Spleen (tissue), 11 donors: Measurements from ENCODE around the gene OTOS. TPM values are rescaled to one million over a fixed set of nuclear protein-coding genes. Genes with fewer than 3 reads are reported as not detected.

Experiments used
- DNase-seq: peaks from one replicate; pipeline ENCODE4 v3.0.0-alpha.2; 2020
- H3K27ac ChIP-seq, 8 donors: fragments of 200-600 bp; sonication (generic) in 7 of 8; 1 replicate in 4 of 8; 2 replicates in 4 of 8; pipeline versions ENCODE4 v1.5.0 to v1.8.0; 2016 to 2021; ENCODE audit warnings: inconsistent platforms in 4 of 8, mild to moderate bottlenecking in 4 of 8, moderate library complexity in 1 of 8
- H3K27me3 ChIP-seq, 7 donors: fragments of 200-600 bp; sonication (generic) in 6 of 7; replicated peaks in 1 of 7; 1 replicate in 4 of 7; 2 replicates in 3 of 7; pipeline versions ENCODE4 v1.5.0 to v1.8.0; 2016 to 2021; ENCODE audit warnings: inconsistent platforms in 3 of 7, mild to moderate bottlenecking in 1 of 7
- H3K36me3 ChIP-seq, 6 donors: fragments of 200-600 bp; sonication (generic) in 5 of 6; 1 replicate in 4 of 6; 2 replicates in 2 of 6; pipeline versions ENCODE4 v1.5.0 to v1.8.0; 2016 to 2021; ENCODE audit warnings: inconsistent platforms in 2 of 6
- H3K4me1 ChIP-seq, 6 donors: fragments of 200-600 bp; sonication (generic) in 5 of 6; 1 replicate in 3 of 6; 2 replicates in 3 of 6; pipeline versions ENCODE4 v1.5.0 to v1.8.0; 2016 to 2021; ENCODE audit warnings: inconsistent platforms in 3 of 6
- H3K4me3 ChIP-seq, 8 donors: fragments of 200-600 bp; sonication (generic) in 7 of 8; 1 replicate in 4 of 8; 2 replicates in 4 of 8; pipeline versions ENCODE4 v1.5.0 to v1.8.0; 2016 to 2021; ENCODE audit warnings: inconsistent platforms in 4 of 8, mild to moderate bottlenecking in 4 of 8, moderate library complexity in 2 of 8
- H3K9me3 ChIP-seq, 8 donors: fragments of 200-600 bp; sonication (generic) in 7 of 8; 1 replicate in 4 of 8; 2 replicates in 4 of 8; pipeline versions ENCODE4 v1.5.0 to v1.8.0; 2016 to 2021; ENCODE audit warnings: inconsistent platforms in 4 of 8
- CTCF ChIP-seq, 11 experiments: fragments of 200-600 bp in 7 of 11; fragments of 450-650 bp in 4 of 11; sonication (generic) in 4 of 11; IDR thresholded peaks in 8 of 11; conservative IDR thresholded peaks in 3 of 11; 1 replicate in 7 of 11; 2 replicates in 4 of 11; pipeline versions ENCODE4 v1.4.0 to v1.8.0; 2016 to 2021; ENCODE audit warnings: antibody characterized with exemption in 11 of 11, inconsistent platforms in 4 of 11, mild to moderate bottlenecking in 1 of 11
- POLR2A ChIP-seq, 3 donors: fragments of 450-650 bp; IDR thresholded peaks; one replicate each; pipeline ENCODE4 v1.5.1; 2017; ENCODE audit warnings: antibody characterized with exemption in 3 of 3, mild to moderate bottlenecking in 1 of 3
- POLR2AphosphoS5 ChIP-seq, 3 donors: sonication (generic); formaldehyde crosslinking; IDR thresholded peaks; one replicate each; pipeline ENCODE4 v1.5.1; 2017; ENCODE audit warnings: antibody characterized with exemption in 3 of 3
- WGBS, 5 donors: extraction: QIAGEN DNeasy Blood & Tissue Kit in 3 of 5; methylation state at CpG; one replicate each; pipeline versions ENCODE4 v1.1.5 to v1.1.7; 2013 to 2018; 5-methylcytosine and 5-hydroxymethylcytosine counted together
- intact Hi-C: fragments of 100-400 bp; cut with DNase I; formaldehyde crosslinking; loops from one replicate; pipeline ENCODE4 v1.15.0; 2023; ENCODE audit warnings: low total_unique reads
- polyA plus RNA-seq, 3 donors: library from polyadenylated mRNA; stranded (reverse); fragments of 200-250 nt; gene quantifications; one replicate each; pipeline ENCODE4 v1.2.1, GENCODE V29; 2013
- total RNA-seq, 7 donors: library from RNA; depleted of rRNA in 3 of 7; stranded (reverse); fragments of >200 nt in 3 of 7; fragmentation: NEBNext Ultra II Directional in 4 of 7; extraction: Animal tissue kit (Norgen Biotek cat#: 25700) in 4 of 7; gene quantifications; one replicate each; pipeline versions ENCODE4 v1.1.0 to v1.2.1, GENCODE V29; 2016 to 2021
- donor health status: healthy with polysubstance abuse.
- donor health status: DM: no; HTN: no; CAD: no; lungs with moderate emphysema.
- donor health status: DM: no; HTN: no; CAD: no.
- donor health status: Bipolar disorder and iron deficiency.
- donor health status: healthy.
- donor health status: DM: no; HTN: no; CAD: no.
- donor health status: DM: yes; HTN: yes; CAD: no.

The OTOS gene
- total and polyA plus RNA-seq, 10 donors = not detected

- H3K9me3 ChIP-seq = no peaks in the 10 kb centered on the region
- H3K27me3 ChIP-seq = peaks cover 0 to 12% (median 0%) of the 10 kb centered on the region in 7 donors
- intact Hi-C loops = no loop called here
- H3K4me3 ChIP-seq = no peak overlapping the region
- H3K36me3 ChIP-seq = no peaks in the 10 kb centered on the region
- H3K4me1 ChIP-seq = no peaks in the 10 kb centered on the region
- WGBS, 5 donors = 72 to 77% (median 72%) methylated on average over 7 of the region's 7 CpGs
- TF ChIP-seq POLR2A (IDR thresholded peaks at IDR 0.05) (no peak), CTCF (IDR thresholded peaks at IDR 0.05 in 8 of 11, conservative IDR thresholded peaks at IDR 0.05 in 3 of 11) (no peak), POLR2AphosphoS5 (IDR thresholded peaks at IDR 0.05) (no peak)
- H3K27ac ChIP-seq = no peak overlapping the region
- DNase-seq = no peak
Observed at GRCh38 chr2:240174496-240174895, 34.0 kb upstream of the OTOS start.

- no peaks in the 10 kb centered on the region for H3K4me1 ChIP-seq
- intact Hi-C loops = no loop called here
- peaks cover 0 to 29% (median 0%) of the 10 kb centered on the region in 7 donors for H3K27me3 ChIP-seq
- no peak overlapping the region for H3K27ac ChIP-seq
- DNase-seq = peak; percentile 46
- WGBS, 5 donors = 81 to 91% (median 84%) methylated on average over 11 to 13 of the region's 13 CpGs
- TF ChIP-seq POLR2AphosphoS5 (IDR thresholded peaks at IDR 0.05) (no peak), CTCF (IDR thresholded peaks at IDR 0.05 in 8 of 11, conservative IDR thresholded peaks at IDR 0.05 in 3 of 11) (no peak), POLR2A (IDR thresholded peaks at IDR 0.05) (no peak)
- no peaks in the 10 kb centered on the region for H3K9me3 ChIP-seq
- no peak overlapping the region for H3K4me3 ChIP-seq
- no peaks in the 10 kb centered on the region for H3K36me3 ChIP-seq
Observed at GRCh38 chr2:240172071-240172895, 31.8 kb upstream of the OTOS start.

GRCh38 chr2:240170883-240171282 lies 30.4 kb upstream of the OTOS start:
- intact Hi-C loops = no loop called here
- TF ChIP-seq CTCF (IDR thresholded peaks at IDR 0.05 in 8 of 11, conservative IDR thresholded peaks at IDR 0.05 in 3 of 11) = no peak
- H3K4me3 ChIP-seq = no peak overlapping the region
- peaks cover 0 to 6% (median 0%) of the 10 kb centered on the region in 8 donors for H3K9me3 ChIP-seq
- H3K27ac ChIP-seq = no peak overlapping the region
- DNase-seq = peak; percentile 34
- H3K36me3 ChIP-seq = no peaks in the 10 kb centered on the region
- peaks cover 0 to 41% (median 0%) of the 10 kb centered on the region in 7 donors for H3K27me3 ChIP-seq
- H3K4me1 ChIP-seq = no peaks in the 10 kb centered on the region
- 84 to 89% (median 88%) methylated on average over 3 of the region's 3 CpGs for WGBS, 5 donors

- intact Hi-C loops = no loop called here
- no peaks in the 10 kb centered on the region for H3K4me1 ChIP-seq
- no peak overlapping the region for H3K4me3 ChIP-seq
- no peaks in the 10 kb centered on the region for H3K36me3 ChIP-seq
- 57 to 78% (median 66%) methylated on average over 6 of the region's 6 CpGs for WGBS, 5 donors
- TF ChIP-seq POLR2AphosphoS5 (IDR thresholded peaks at IDR 0.05) = no peak
- peak; percentile 37 for DNase-seq
- peaks cover 0 to 41% (median 0%) of the 10 kb centered on the region in 7 donors for H3K27me3 ChIP-seq
- H3K9me3 ChIP-seq = peaks cover 0 to 10% (median 0%) of the 10 kb centered on the region in 8 donors
- H3K27ac ChIP-seq = no peak overlapping the region
Observed at GRCh38 chr2:240170354-240170735, 29.9 kb upstream of the OTOS start.
